AG04450 (cell line): ENCODE measurements around the gene NDE1. TPM values are rescaled to one million over a fixed set of nuclear protein-coding genes. Genes with fewer than 3 reads are reported as not detected.

Experiments used
- CTCF ChIA-PET: fragments of 300-600, 350-600 bp; formaldehyde crosslinking; extraction: SDS; loops from one replicate; lab custom pipeline; 2022; ENCODE audit warnings: antibody characterized with exemption, inconsistent platforms; lab: Charles Lee
- POLR2A ChIA-PET: fragments of 350-600 bp; formaldehyde crosslinking; extraction: SDS; loops from one replicate; lab custom pipeline; 2021; ENCODE audit warnings: antibody characterized with exemption, inconsistent platforms; lab: Yijun Ruan, JAX
- DNase-seq: peaks from one replicate; pipeline ENCODE4 v3.0.0-alpha.2; 2011; ENCODE audit warnings: low read depth, low spot score
- H3K27ac ChIP-seq: one replicate; pipeline ENCODE4 v1.5.1; 2012; ENCODE audit warnings: low read depth, low read length, control low read depth
- H3K27me3 ChIP-seq: one replicate; pipeline ENCODE4 v1.6.0; 2012; ENCODE audit warnings: low read length; ENCODE audit not compliant: control insufficient read depth, insufficient read depth
- H3K4me3 ChIP-seq: 2 replicates; pipeline ENCODE4 v1.5.1; 2011; ENCODE audit warnings: mild to moderate bottlenecking, low read depth, low read length, control low read depth
- H3K9me3 ChIP-seq: 2 replicates; pipeline ENCODE4 v1.5.1; 2012; ENCODE audit warnings: low read length; ENCODE audit not compliant: control insufficient read depth, insufficient read depth
- polyA plus RNA-seq: library from polyadenylated mRNA; depleted of rRNA; stranded (reverse); fragments of >200 nt; gene quantifications from 2 replicates; pipeline ENCODE4 v1.2.3, GENCODE V29; 2011
- TF ChIP-seq, protein P1 (sequence below): IDR thresholded peaks from 2 replicates; pipeline ENCODE4 v1.5.1; 2011; ENCODE audit warnings: low read depth, low read length, control low read depth, inconsistent platforms

The NDE1 gene
- polyA plus RNA-seq, 1 experiment = 29.9 TPM

DNA sequence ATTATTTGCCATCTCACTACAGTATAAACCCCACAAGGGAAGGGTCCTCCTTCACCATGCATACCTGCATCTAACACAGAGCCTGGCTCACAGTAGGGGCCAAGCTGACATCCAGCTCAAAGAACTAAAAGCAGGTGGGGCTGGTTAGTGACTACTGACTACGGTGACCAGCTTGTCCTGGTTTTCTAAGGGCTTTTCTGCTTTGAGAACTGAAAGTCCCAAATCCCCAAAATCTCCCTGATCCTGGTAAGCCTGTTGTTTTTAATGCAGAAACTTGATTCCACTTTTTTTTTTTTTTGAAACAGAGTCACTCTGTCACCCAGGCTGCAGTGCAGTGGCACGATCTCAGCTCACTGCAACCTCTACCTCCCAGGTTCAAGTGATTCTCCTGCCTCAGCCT is 89.4 kb downstream of the NDE1 start:
- DNase-seq = no peak
- H3K4me3 ChIP-seq = no peak overlapping the region
- no peak overlapping the region for H3K27ac ChIP-seq
- ChIA-PET POLR2A (no interaction called here), CTCF (interaction anchor here (0.6 kb wide), 1 partner anchor 18 kb away, joined by 5 read pairs; no protein-coding TSS in a partner anchor)
- H3K27me3 ChIP-seq = peaks cover 4% of the 10 kb centered on the region
- H3K9me3 ChIP-seq = peaks cover 14% of the 10 kb centered on the region
- TF ChIP-seq, protein P1, sequence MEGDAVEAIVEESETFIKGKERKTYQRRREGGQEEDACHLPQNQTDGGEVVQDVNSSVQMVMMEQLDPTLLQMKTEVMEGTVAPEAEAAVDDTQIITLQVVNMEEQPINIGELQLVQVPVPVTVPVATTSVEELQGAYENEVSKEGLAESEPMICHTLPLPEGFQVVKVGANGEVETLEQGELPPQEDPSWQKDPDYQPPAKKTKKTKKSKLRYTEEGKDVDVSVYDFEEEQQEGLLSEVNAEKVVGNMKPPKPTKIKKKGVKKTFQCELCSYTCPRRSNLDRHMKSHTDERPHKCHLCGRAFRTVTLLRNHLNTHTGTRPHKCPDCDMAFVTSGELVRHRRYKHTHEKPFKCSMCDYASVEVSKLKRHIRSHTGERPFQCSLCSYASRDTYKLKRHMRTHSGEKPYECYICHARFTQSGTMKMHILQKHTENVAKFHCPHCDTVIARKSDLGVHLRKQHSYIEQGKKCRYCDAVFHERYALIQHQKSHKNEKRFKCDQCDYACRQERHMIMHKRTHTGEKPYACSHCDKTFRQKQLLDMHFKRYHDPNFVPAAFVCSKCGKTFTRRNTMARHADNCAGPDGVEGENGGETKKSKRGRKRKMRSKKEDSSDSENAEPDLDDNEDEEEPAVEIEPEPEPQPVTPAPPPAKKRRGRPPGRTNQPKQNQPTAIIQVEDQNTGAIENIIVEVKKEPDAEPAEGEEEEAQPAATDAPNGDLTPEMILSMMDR = no peak

DNA sequence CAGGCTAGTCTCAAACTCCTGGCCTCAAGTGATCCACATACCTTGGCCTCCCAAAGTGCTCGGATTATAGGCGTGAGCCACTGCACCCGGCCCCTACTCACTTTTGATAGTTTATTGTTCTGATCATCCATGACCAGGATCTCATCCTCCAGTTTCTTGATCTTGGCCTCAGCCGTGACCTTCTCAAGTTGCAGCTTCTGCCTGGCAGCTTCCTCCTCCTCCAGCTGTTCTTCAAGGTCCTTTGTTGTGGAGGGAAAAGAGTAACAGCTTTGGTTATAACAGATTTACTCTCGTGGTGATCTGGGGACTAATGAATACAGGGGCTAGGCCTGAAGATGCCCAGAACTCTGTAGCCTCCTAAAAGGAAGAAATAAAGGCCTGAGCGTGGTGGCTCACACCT is 89.9 kb downstream of the NDE1 start:
- Histone ChIP-seq H3K4me3 (no peak overlapping the region), H3K9me3 (peaks cover 14% of the 10 kb centered on the region), H3K27ac (no peak overlapping the region), H3K27me3 (peaks cover 4% of the 10 kb centered on the region)
- DNase-seq = no peak
- CTCF ChIA-PET = interaction anchor here (0.6 kb wide), 1 partner anchor 17 kb away, joined by 5 read pairs; no protein-coding TSS in a partner anchor
- TF ChIP-seq, protein P1 = no peak
- POLR2A ChIA-PET = no interaction called here

DNA sequence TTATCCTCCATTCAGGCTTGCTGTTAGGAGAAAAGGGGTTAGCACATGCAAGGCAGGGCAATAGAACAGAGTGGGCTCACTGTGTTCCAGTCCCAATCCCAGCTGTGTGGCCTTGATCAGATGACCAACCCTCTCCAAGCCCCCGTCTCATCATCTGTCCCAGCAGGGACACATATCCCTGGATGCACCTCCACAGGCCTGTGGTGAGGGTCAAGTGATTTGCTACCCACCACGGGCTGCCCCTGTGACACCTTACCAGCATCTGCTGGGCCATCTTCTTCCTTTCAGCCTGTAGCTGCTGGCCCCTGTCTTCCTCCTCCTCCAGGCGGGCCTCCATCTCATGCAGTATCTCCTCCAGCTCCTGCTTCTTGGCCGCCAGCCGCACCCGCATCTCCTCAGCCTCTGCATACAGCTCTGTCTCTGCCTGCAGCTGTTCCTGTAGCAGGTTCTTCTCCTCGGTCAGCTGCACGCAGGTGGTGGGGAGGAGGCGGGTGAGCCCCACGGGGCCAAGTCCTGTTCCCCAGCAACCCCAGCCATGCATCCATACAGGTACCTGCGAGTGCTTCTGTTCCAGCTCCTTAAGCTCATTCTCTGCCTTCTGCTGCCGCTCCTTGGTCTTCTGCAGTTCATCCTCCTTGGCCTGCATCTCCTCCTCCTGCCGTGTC is 91.3 kb downstream of the NDE1 start:
- ChIA-PET CTCF (interaction anchor here (1.0 to 1.5 kb wide), 2 partner anchors 14 to 37 kb away, joined by 3 to 4 read pairs; no protein-coding TSS in a partner anchor), POLR2A (no interaction called here)
- Histone ChIP-seq H3K9me3 (peaks cover 14% of the 10 kb centered on the region), H3K4me3 (no peak overlapping the region), H3K27me3 (peaks cover 4% of the 10 kb centered on the region), H3K27ac (no peak overlapping the region)
- DNase-seq = no peak
- TF ChIP-seq, protein P1 = no peak

DNA sequence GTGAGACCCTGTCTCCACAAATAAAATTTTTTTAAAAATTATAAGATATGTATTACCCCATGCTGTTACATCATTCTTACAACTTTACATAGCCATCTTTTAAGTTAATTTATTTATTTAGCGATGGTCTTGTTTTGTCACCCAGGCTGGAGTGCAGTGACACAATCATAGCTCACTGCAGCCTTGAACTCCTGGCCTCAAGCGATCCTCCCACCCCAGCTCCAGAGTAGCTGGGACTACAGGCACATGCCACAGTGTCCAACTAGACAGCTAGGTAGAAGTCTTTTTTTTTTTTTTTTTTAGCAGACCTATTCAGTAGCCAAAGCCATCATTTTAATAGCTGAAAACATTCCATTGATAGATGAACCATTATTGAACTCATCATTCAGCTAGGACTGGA is 92.7 kb downstream of the NDE1 start:
- Histone ChIP-seq H3K4me3 (no peak overlapping the region), H3K27me3 (no peaks in the 10 kb centered on the region), H3K9me3 (peaks cover 10% of the 10 kb centered on the region), H3K27ac (no peak overlapping the region)
- ChIA-PET CTCF (interaction anchor here (0.6 kb wide), 1 partner anchor 428 kb away, joined by 7 read pairs; no protein-coding TSS in a partner anchor), POLR2A (interaction anchor here (0.6 to 0.7 kb wide), 2 partner anchors 228 to 406 kb away, joined by 3 to 5 read pairs; no protein-coding TSS in a partner anchor)
- no peak for DNase-seq
- TF ChIP-seq, protein P1 = no peak

DNA sequence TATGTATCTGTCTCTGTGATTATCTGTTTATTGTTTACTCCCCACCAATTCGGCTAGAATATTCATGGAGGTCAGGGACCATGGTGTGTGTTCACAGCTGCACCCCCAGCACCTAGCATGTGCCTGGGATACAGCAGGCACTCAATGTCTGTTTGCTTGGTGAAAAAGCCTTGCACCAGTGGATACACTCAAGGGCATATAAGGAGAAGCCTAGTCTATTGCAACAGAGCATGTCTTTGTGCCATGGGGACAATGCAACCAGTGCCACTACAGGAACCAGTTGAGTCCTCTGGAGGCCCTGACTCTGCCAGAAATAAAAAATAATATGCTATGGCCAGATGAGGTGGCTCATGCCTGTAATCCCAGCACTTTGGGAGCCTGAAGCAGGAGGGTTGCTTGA is 93.6 kb downstream of the NDE1 start:
- POLR2A ChIA-PET = no interaction called here
- Histone ChIP-seq H3K4me3 (no peak overlapping the region), H3K9me3 (peaks cover 10% of the 10 kb centered on the region), H3K27me3 (no peaks in the 10 kb centered on the region), H3K27ac (no peak overlapping the region)
- CTCF ChIA-PET = no interaction called here
- TF ChIP-seq, protein P1 = no peak
- no peak for DNase-seq
